HL-60 (cell line): ENCODE measurements around the gene NFIA.

ENCODE experiments used
- DNase-seq, 2 experiments: peaks; one replicate each; pipeline ENCODE4 v3.0.0-alpha.2; 2010 to 2020; ENCODE audit warnings: low read depth in 1 of 2, low spot score in 1 of 2
- H3K27ac ChIP-seq: fragments of 250-450 bp; sonication (Bioruptor Pico); replicated peaks from 2 replicates; pipeline ENCODE4 v1.5.1; 2020; ENCODE audit warnings: mild to moderate bottlenecking, moderate library complexity
- H3K27me3 ChIP-seq: fragments of 250-450 bp; sonication (Bioruptor Pico); 2 replicates; pipeline ENCODE4 v1.5.1; 2021; ENCODE audit warnings: mild to moderate bottlenecking, moderate library complexity; ENCODE audit not compliant: insufficient read depth, poor library complexity, severe bottlenecking
- H3K4me3 ChIP-seq: replicated peaks from 2 replicates; pipeline ENCODE4 v1.5.1; 2011; ENCODE audit warnings: mild to moderate bottlenecking, control low read depth, low read length; ENCODE audit not compliant: insufficient read depth
- CTCF ChIP-seq: IDR thresholded peaks from one replicate; pipeline ENCODE4 v1.5.1; 2011; ENCODE audit warnings: low read length, control low read depth, inconsistent platforms; ENCODE audit not compliant: insufficient read depth
- GABPA ChIP-seq: IDR thresholded peaks from 2 replicates; pipeline ENCODE4 v1.6.1; 2012; ENCODE audit warnings: low read depth
- POLR2AphosphoS5 ChIP-seq: IDR thresholded peaks from 2 replicates; pipeline ENCODE4 v1.6.1; 2012; ENCODE audit warnings: low read depth
- REST ChIP-seq: IDR thresholded peaks from 2 replicates; pipeline ENCODE4 v1.6.1; 2012; ENCODE audit warnings: low read depth; ENCODE audit not compliant: insufficient replicate concordance
- SPI1 ChIP-seq: IDR thresholded peaks from 2 replicates; pipeline ENCODE4 v1.6.1; 2012; ENCODE audit warnings: low read depth, mild to moderate bottlenecking, borderline replicate concordance

The NFIA gene

DNA sequence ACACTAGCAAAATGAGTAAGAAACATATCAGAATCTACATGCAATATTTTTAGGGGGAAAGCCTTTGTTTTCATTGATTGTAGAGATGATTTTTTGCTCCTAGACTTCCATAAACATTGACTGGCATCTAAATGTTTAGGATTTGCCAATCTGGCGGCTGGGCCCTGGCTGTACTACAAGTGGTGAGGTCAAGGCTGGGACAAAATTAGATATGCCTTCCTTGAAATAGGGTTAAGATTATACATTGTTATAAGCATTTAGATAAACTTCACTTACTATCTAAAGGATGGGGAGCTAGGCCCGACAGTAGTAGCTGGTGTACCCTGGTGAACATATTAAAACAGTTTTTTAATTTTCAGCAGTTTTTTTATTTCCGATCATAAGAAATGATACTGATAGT lies 5.2 kb downstream of the NFIA start:
- H3K27ac ChIP-seq, result no peak overlapping the region
- TF ChIP-seq SPI1, result no peak
- no peak for TF ChIP-seq CTCF
- no peak for TF ChIP-seq GABPA
- H3K27me3 ChIP-seq, result peaks cover 11% of the 10 kb centered on the region
- DNase-seq, result no peak
- H3K4me3 ChIP-seq, result no peak overlapping the region

GRCh38 chr1:61088163-61088974 lies 6.0 kb downstream of the NFIA start:
- no peak overlapping the region for H3K27ac ChIP-seq
- H3K4me3 ChIP-seq, result no peak overlapping the region
- DNase-seq, result no peak
- peaks cover 9% of the 10 kb centered on the region for H3K27me3 ChIP-seq
- TF ChIP-seq CTCF (no peak), GABPA (no peak), POLR2AphosphoS5 (no peak), SPI1 (no peak), REST (no peak)

GRCh38 chr1:61089338-61089737 lies 7.0 kb downstream of the NFIA start:
- DNase-seq, result no peak
- H3K4me3 ChIP-seq, result no peak overlapping the region
- H3K27ac ChIP-seq, result no peak overlapping the region
- TF ChIP-seq REST, result no peak
- no peak for TF ChIP-seq GABPA
- no peak for TF ChIP-seq CTCF
- TF ChIP-seq POLR2AphosphoS5, result no peak
- TF ChIP-seq SPI1, result no peak
- peaks cover 2% of the 10 kb centered on the region for H3K27me3 ChIP-seq

DNA sequence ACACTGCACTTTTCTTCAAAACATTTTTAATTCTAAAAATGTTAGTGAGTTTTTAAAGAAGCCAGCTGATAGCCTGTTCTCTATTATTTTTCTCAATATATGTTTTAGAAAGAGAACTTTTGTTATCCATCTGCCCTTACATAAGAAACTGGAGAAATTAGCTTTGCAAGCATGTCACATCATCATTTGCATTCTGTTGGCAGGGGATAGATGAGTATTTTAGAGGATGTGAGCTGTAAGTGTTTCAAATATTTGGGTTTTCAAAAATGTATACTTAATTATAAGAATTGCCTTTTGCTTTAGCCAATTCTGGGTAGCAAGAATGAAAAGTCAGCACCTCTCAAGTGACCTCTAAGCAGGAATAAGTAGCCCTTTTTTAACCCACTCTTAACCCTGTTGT lies 7.4 kb downstream of the NFIA start:
- no peaks in the 10 kb centered on the region for H3K27me3 ChIP-seq
- TF ChIP-seq REST, result no peak
- TF ChIP-seq SPI1, result no peak
- TF ChIP-seq CTCF, result no peak
- no peak for TF ChIP-seq GABPA
- no peak for TF ChIP-seq POLR2AphosphoS5
- H3K27ac ChIP-seq, result no peak overlapping the region
- no peak overlapping the region for H3K4me3 ChIP-seq
- DNase-seq, result no peak
